EL (cell line): ENCODE results near the gene GPATCH4.

Experiments
- DNase-seq: peaks from one replicate; pipeline ENCODE4 v3.0.0-alpha.2; 2016

GPATCH4 gene

GRCh38 chr1:156571919-156572662 lies 29.2 kb downstream of the GPATCH4 start, which contains the start of gene IQGAP3:
Gene IQGAP3 (minus strand): TSS chr1:156572565. CDS start chr1:156572529, 36 bp downstream.
- peak; percentile 82 for DNase-seq

- DNase-seq, result peak; percentile 91
These were observed 29.9 kb downstream of the GPATCH4 start for GRCh38 chr1:156571261-156571852.

GRCh38 chr1:156566436-156566835 lies 34.8 kb downstream of the GPATCH4 start:
- DNase-seq, result no peak

GRCh38 chr1:156565519-156565918 lies 35.8 kb downstream of the GPATCH4 start:
- DNase-seq, result no peak

GRCh38 chr1:156560585-156561163 lies 40.6 kb downstream of the GPATCH4 start:
- DNase-seq, result no peak

GRCh38 chr1:156559797-156560385 lies 41.4 kb downstream of the GPATCH4 start:
- no peak for DNase-seq

GRCh38 chr1:156559086-156559796 lies 42.0 kb downstream of the GPATCH4 start:
- DNase-seq, result no peak

GRCh38 chr1:156556354-156556753 lies 44.9 kb downstream of the GPATCH4 start:
- DNase-seq, result no peak

- no peak for DNase-seq
These were observed 45.6 kb downstream of the GPATCH4 start for GRCh38 chr1:156555715-156556114.

GRCh38 chr1:156554971-156555370 lies 46.3 kb downstream of the GPATCH4 start:
- no peak for DNase-seq

- no peak for DNase-seq
These were observed 47.3 kb downstream of the GPATCH4 start for GRCh38 chr1:156553860-156554485.

- peak; percentile 17 for DNase-seq
These were observed 48.3 kb downstream of the GPATCH4 start for GRCh38 chr1:156552937-156553336.

GRCh38 chr1:156552518-156552917 lies 48.8 kb downstream of the GPATCH4 start:
- no peak for DNase-seq

GRCh38 chr1:156551869-156552268 lies 49.4 kb downstream of the GPATCH4 start:
- DNase-seq, result peak; percentile 32

GRCh38 chr1:156551066-156551643 lies 50.1 kb downstream of the GPATCH4 start:
- no peak for DNase-seq

- no peak for DNase-seq
These were observed 50.9 kb downstream of the GPATCH4 start for GRCh38 chr1:156550346-156550745.

GRCh38 chr1:156549831-156550230 lies 51.4 kb downstream of the GPATCH4 start:
- no peak for DNase-seq

- no peak for DNase-seq
These were observed 51.9 kb downstream of the GPATCH4 start for GRCh38 chr1:156549390-156549789.

GRCh38 chr1:156547982-156548381 lies 53.3 kb downstream of the GPATCH4 start:
- DNase-seq, result no peak

- no peak for DNase-seq
These were observed 53.8 kb downstream of the GPATCH4 start for GRCh38 chr1:156547434-156547833.

- DNase-seq, result no peak
These were observed 55.0 kb downstream of the GPATCH4 start for GRCh38 chr1:156546267-156546666.

- DNase-seq, result no peak
These were observed 56.6 kb downstream of the GPATCH4 start for GRCh38 chr1:156544592-156545102.
